Measurements from ENCODE around the gene HS3ST3A1.

Gene HS3ST3A1

DNA sequence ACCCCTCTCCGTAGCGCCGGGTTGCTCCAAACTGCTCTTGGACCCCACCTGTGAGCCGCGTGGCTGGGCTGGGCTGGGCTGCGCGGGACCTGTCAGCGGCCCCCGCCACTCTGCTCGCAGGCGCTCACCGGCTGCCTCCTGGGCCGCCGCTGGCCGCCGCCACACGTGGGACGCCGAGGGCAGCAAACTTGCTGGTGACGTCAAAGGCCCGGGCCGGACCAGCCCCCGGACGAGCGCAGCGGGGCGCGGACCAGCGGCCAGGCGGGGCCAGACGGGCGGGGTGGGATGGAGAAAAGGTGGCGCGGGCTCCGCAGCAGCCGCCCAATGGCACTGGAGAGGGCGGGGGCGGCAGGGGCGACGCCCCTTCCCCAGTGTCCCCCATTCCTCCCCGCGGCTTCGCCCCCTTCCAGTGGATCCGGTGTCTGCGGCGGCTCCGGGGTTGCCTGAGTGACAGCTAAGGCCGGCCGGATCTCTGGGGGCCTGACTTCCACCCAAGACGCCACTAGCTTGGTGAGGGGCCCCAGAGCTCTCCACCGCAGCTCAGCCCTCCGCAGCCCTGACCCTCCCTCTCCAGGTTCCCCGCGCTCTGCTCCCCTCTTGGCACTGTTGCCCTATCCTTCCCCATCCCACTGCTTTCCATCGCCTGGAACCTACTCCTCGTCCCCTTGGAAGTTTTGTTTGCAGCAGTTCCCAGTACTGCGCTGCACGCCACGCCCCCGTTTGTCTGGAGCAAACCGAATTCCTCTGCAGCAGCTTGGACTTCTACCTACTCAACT lies at the start of gene HS3ST3A1:
Gene HS3ST3A1, minus strand, starts transcription at position 154 of the 776 bp plus-strand sequence. CDS start 800 bp downstream, outside the sequence.
- no peak for DNase-seq

DNA sequence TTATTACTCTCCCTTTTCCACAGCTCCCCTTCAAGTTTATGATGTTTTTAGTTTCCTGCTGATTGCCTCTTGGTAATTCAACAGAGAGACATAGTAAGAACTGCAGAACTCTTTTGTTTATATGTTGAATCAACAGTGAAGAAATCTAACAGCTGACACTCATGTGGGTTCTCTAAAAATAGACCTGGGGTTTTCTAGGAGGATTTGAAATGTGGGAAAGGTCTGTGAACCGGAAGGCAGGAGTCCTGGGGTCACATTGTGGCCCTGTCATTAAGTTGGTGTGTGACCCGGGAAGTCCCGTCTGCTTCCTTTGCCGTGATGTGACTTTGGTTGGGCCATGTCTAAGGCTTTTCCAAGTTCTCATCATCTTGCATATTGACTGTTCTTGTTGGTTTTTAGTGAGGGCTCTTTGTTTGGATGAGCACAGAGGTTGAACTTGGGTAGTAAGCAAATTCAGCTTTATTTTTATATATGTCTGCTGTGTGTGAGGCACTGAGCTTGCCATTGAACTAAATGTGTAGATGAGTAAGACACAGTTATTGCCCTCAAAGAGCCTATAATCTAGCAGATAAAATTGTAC lies 48.5 kb upstream of the HS3ST3A1 start:
- no peak for DNase-seq

DNA sequence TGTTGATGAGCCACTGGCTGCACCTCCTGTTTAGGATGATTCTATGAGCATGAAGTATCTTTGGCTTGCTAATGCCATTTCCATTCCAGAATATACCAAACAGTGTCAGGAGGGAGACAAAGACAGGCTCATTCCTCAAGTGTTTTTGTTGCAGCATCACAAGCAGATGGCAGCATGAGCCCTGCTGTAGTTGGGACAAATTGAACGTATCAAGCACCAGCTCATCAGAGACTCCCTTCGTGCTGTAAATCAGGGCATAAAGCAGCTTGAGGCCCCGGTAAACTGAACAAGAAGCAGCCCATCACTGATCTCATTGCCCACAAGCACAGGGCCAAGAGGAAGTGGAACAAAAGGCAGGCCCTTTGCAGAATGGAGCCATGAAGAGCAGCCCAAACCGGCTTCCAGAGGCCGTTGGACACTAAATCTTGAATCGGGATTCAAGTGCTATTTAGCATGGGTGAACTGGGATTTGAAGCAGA lies 45.9 kb upstream of the HS3ST3A1 start:
- DNase-seq = no peak

DNA sequence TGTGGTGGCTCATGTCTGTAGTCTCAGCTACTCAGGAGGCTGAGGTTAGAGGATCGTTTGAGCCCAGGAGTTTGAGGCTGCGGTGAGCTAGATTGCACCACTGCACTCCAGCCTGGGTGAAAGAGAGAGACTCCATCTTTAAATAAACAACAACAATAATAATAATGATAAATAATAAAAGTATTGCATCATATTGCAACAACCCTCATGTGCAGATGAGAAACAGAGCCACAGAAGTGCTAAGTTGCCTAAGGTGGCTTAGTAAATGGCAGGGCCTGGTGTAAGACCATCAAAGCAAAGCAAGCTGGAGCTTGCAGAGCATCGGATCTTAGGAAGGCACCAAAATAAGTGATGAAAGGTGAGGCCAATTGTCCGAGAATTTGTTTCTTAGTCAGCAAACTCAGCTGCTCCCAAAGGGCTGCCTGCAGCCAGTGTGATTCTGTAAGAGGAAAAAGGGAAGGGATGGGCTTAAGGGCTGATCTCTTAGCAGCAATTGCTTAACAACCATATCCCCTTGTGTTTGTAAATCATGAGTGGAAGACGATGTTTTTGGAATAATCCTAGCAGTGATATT lies 45.3 kb upstream of the HS3ST3A1 start:
- no peak for DNase-seq

DNA sequence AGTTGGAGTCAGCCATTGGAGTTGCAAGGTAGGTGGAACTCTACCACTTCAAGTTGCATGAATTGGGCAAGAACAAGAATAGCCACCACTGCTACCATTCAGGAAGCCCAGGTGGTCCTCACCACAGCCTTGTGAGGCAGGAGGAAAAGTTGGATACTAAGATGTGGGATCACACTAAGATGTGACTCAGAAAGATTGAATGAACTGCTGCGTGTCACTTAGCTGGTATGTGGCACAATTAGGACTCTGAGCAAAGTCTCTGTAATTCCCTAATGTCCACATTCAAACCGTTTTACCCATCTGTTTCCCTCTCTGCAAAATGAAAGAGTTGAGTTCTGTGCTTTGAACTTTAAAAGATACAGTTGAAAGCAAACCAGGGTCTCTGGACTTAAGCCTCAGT lies 44.7 kb upstream of the HS3ST3A1 start:
- no peak for DNase-seq

DNA sequence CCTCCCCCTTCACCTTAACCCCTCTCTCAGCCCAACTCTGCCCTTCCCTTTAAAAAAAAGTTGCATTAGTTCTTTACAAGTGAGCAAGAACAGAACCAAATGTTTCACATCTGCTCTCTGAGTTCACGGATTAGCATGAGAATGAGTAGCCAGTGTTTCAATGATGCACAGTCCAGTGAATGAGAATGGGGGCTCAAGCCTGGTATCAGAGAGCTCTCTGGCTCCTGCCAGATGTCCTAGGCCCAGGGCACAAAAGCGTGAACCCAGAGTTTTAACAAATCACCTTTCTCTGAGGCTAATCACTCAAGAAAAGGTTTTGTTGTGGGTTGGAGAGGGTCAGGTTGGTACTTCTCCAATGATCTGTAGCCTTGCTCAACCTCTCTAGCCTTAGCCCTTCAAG lies 41.5 kb upstream of the HS3ST3A1 start:
- no peak for DNase-seq

DNA sequence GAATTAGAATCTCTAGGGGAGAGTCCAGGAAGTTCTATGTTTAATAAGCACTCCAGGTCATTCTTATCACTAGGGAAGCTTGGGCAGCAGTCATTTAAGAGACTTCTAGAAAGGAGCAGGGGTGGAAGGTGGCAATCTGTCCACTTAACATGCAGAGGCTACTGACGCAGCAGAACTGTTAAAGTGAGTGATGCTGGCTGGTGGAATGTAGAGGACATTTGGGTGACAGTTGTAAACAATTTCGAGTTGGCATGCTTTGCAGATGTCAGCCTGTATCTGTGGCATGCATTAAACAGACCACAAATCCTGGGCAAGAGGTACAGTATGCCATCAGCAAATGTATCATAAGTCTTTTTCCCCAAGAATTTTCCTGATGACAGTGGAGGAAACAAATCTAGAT lies 40.5 kb upstream of the HS3ST3A1 start:
- no peak for DNase-seq

DNA sequence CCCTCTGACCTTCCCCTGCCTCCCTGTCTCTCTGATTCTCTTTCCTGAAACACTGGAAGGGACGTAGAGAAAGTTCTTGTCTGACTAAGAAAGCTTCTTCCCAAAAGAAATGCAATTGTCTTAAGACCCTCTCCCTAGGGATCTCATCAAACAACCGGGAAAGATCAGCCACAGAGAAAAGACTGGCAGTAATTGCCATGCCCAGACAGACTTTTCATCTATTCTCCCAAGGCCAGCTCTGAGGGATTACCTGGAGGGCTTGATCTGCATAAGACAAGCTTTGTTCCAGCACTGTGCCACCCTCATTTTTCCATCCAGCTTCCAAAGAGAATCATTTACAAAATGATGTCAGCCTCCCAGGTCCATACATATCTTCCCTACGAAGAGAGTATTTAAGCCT lies 38.8 kb upstream of the HS3ST3A1 start:
- no peak for DNase-seq

DNA sequence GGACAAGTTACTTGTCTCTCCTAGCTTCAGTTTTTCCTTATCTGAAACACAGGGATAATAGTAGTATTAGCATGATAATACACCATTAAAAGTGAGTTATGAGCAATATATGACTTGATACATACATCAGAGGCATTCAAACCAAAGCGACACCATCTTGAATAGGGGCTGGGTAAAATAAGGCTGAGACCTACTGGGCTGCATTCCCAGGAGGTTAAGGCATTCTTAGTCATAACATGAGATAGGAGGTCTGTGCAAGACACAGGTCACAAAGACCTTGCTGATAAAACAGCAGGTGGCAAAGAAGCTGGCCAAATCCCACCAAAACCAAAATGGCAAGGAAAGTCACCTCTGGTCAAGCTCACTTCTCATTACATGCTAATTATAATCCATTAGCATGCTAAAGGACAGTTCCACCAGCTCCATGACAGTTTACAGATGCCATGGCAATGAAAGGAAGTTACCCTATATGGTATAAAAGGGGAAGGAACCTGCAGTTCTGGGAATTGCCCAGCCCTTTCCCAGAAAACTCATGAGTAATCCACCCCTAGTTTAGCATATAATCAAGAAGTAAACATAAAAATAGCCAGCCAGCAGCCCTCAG lies 37.2 kb upstream of the HS3ST3A1 start:
- no peak for DNase-seq

DNA sequence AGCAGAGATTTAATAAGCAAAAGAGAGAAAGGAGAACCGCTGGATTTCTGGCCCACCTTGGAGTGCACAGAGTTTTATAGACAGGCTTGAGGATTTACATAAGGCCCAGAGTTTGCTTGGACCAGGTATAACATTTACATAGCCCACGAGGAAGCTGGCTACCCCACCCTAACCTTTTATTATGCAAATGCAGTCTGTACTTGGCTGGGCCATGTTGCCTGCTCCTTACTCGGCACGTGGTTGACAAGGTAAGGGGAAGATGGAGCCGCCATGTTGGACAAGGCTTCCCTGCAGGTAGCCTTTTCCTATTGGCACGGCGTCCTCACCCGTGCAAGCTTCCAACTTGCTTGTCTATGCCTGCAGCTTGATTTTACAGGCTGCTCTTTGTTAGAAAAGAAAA lies 35.2 kb upstream of the HS3ST3A1 start:
- DNase-seq = no peak

DNA sequence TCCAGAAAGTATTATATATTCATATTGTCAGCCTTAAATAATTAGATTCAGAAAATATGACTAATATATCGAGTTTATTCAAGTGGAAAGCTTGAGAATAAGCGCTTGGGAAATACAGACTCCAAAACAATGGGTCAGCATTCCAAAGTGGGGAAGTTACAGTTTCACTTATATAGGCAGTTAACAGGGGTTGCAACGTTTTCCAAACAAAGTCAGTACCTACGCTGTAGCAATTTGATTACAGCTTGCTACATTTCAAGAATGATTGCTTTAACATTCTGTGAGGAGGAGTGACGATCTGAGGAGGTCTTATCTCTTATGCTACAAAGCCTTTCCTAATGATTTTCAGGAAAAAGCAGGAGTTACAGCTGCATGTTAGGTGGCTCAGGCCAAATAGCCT lies 34.2 kb upstream of the HS3ST3A1 start:
- no peak for DNase-seq

DNA sequence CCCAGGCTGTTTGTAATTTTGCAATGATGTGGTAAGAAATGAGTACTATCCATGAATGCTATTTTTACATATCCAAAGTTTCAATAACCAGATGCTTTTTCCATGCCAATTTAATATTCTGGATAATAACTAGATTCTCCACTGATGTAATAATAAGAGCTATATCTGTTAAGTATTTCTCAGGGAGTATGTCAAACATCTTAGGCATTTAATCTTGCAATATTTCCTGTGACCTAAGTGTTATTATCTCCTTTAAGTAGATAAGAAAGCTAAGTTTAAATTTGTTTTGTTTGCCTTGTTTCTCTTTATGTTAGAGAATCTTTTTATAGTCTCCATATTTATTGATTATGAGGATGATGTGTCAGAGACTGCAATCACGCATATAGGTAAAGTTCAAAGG lies 32.3 kb upstream of the HS3ST3A1 start:
- DNase-seq = no peak

DNA sequence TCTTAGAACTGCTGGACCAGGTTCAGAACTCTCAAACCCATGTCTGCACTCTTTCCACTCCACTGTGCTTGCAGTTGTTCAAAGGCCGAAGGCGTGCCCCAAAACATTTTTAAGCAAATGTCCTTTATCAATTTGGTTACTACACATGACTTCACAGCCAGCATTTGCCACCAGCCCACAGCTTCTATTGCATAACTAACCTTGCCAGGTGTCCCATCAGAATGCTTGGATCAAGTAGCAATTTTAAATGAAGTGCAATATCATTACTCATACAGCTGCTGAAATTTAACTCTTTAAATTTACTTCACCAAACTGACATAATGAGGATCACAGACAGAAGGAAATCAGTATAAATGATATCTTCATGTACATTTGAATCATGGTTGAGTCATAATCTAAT lies 29.8 kb upstream of the HS3ST3A1 start:
- no peak for DNase-seq

DNA sequence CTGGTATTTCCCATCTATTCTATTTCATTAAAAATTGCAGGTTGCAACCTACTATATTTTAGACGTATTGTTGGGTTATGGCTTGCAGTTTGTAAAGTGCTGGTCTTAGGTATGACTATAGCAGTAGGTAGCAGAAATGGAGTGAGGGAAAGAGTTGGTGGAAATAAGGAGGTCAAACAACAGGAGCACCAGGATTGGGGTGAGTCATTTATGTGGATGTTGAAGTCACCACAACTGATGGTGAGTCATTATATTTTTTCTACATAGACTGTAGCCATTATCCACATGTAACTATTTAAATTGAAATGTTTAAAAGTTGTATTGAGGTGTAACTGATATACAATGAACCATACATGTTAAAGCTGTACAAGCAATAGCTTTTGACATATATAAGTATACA lies 25.0 kb upstream of the HS3ST3A1 start:
- DNase-seq = no peak

DNA sequence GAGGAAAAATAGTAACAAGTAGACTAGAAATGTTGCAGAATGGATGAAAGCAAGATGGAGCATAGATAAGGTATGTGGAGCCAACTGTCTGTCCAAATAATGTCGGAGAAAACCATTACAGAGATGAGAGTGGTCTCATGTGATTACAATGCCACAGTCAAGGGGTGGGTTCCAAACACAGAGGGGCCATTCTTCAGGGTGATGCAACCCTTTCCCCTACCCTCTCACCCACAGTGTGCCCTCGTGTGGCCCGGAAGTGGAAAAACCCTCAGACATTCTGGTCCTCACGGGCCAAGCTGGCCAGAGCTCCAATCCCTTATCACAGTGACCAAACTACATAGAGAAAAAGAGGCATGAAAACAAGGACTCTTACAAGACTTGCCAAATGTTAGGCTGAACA lies 17.7 kb upstream of the HS3ST3A1 start:
- DNase-seq = no peak

DNA sequence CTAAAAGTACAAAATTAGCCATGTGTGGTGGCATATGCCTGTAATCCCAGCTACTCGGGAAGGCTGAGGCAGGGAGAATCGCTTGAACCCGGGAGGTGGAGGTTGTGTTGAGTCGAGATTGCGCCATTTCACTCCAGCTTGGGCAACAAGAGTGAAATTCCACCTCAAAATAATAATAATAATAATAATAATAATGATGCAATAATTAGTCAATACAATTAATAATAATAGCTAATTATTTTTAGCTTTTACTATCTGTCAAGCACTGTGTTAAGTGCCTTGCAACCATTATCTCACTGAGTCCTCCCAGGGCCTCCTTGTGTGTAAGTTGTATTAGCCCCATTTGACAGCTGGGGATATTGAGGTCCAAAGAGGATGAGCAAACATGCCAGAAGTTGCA lies 14.3 kb upstream of the HS3ST3A1 start:
- DNase-seq = no peak

DNA sequence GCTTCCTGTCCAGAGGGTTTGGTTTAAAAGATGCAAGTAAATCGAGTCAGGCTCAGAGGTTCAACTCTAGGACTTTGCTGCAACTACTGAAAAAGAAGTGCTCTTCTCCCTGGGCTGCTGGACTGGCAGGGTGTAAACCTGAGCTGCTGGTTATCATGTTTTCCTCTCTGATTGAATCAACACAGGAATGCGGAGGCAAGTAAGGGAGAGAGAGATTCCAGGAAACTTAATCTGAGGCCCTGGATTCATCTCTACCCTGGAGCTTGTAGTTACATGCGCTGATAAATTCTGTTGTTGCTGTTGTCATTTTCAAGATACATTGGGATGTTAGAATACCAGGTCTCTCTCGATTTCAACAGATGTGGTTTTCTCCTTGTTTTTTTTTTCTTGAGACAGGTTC lies 8.2 kb upstream of the HS3ST3A1 start:
- no peak for DNase-seq

DNA sequence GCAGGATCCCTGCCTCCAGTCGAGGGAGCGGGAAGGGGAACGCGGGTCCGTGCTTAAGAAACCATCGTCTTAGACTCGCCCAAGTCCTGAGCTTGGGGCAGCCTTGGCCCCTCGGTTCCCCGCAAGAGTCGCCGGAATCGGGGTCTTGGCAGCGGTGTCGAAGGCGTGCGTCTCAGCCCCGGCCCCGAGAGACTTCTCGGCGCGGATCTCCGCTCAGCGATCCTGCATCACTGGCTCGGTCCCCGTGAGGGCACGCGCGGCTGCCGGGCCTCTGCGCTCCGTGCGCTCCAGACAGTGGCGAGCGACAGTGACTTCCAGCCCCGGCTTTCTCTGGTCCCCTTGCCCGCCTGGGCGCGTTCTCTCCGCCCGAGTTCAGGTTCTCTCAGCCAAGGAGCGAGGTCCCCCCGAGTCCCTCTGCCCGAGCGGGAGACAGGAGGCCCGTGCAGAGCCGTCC lies 380 bp downstream of the HS3ST3A1 start:
- no peak for DNase-seq

DNA sequence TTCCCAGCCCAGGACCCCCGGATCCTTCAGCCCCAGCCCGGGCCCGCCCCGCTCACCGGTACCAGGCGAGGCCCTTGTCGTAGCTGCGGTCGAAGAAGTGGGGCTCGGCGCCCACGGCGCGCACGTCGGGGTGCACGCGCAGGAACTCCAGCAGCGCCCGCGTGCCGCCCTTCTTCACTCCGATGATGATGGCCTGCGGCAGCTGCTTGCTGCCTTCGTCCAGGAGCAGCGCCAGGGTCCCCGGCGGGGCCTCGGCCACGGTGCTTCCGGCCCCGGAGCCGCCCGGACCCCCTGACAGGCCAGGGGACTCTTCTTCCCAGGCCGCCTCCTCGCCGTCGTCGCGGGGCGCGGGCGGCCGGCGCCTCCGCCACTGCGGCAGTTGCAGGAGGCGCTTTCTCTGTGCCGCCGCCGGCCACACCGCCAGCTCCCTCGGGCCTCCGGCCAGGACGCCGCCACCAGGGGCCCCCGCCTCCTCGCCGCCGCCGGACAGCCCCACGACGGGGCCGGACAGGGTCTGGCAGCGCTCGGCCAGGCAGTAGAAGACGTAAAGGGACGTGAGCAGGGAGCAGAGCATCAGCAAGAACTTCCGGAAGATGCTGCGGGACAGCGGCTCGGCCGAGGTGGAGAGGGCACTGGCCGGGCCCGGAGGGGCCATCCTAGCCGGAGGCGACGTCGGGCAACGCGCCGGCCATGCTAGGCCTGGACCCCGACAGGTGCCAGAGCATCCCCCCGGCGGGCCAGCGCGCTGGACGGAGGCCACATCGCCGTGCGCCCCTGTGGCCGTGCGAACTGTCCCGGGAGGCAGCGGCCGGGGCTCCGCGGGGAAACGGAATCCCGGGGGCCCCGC lies 1.0 kb downstream of the HS3ST3A1 start:
- DNase-seq = no peak

DNA sequence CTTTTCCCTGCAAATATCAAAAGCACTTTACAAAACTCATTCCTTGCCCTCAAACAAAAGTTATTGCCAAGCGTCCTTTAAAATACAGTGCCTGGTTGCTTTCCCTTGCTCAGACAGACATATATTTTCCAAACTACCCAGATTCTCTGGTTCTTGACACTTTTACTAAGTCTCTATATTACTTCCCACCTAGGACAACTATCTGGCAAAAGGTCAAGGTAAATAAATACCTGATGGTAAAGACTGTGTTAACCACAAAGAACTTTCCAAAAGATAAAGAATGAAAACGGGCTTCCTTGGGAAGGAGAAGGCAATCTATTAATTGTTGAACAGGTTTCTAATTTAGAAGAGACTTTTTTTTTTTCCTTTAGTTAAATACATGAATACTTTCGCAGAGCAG lies 1.9 kb downstream of the HS3ST3A1 start:
- DNase-seq = no peak

DNA sequence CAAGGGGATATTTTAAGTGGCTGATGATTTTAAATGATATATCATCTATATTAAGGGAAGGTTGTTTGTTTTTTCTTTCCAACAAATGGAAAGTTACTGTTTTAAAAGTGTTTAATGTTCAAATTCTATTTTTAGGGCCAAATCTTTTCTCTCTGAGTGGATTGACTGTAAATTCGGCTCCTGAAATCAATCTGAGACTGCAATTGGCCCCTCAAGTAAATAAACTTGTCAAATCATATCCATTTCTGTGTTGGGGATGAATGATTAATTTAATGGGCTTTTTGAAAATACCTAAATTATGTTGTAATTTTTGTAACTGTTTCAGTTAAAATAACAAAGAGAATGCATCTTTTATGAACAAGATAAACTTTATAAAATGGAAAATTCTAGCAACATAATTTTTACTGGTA lies 2.6 kb downstream of the HS3ST3A1 start:
- no peak for DNase-seq

DNA sequence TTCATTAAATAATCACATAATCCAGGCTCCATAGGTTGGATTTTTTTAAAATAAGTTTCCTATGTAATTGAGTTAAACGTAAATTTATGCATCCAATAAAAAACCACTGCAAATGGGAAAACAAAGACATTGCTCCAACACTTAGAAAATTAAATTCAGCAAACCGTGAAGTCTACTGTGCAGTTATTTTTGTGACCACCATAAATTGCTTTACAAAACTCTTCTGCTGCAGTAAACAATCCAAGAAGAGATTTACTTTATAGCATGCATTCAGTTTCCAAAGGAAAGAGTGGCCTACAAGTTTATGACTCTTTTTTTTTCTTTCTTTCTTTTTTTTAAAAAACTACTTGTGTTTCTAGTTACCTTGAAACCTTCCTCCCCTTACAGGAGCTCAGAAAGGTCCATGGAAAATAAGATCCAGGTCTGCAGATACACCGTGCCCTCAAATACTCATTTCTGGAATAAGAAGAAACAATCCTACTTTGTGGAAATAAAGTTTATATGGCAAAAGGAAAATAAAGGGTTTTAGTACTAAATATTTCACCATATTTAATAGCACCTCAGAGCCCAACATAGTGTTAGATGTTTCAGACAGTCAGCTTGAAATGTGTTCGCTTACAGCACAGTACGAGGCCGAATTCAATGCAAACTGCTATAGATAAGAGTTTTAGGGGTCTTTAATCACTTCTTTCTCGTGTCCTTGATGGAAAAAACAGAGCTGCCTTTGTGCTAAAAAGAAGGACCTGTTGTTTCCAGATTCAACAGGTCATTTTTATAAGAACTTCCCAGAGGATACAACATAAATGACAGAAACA lies 3.2 kb downstream of the HS3ST3A1 start:
- DNase-seq = no peak

All from NCI-H2171 treated with DMSO at 0.1 percent for 48 hours (cell line).